PC-9 (cell line): Measurements from ENCODE around the gene KEAP1. TPM values are rescaled to one million over a fixed set of nuclear protein-coding genes. Genes with fewer than 3 reads are reported as not detected.

Source experiments
- BruUV-seq: library from RNA; stranded (reverse); fragments of 400-500 nt; replicated peaks from 2 replicates; lab custom pipeline; 2021; lab: Mats Ljungman, UMichigan
- CTCF ChIA-PET: fragments of 300-600 bp; sonication (Branson Sonifier 250); formaldehyde crosslinking; loops from one replicate; lab custom pipeline; 2022; ENCODE audit warnings: antibody characterized with exemption; lab: Charles Lee
- POLR2A ChIA-PET: fragments of 300-600 bp; sonication (Branson Sonifier 250); formaldehyde crosslinking; loops from one replicate; lab custom pipeline; 2022; ENCODE audit warnings: antibody characterized with exemption; ENCODE audit not compliant: unreplicated experiment; lab: Charles Lee
- DNase-seq, 2 experiments: peaks; one replicate each; pipeline versions ENCODE4 v3.0.0 to v3.0.0-alpha.2; 2015 to 2022; ENCODE audit warnings: mixed read lengths in 1 of 2
- H2AFZ ChIP-seq: fragments of 200-600 bp; sonication (generic); 2 replicates; pipeline ENCODE4 v1.8.1; 2017; ENCODE audit warnings: antibody characterized with exemption
- H3F3A ChIP-seq: fragments of 200-600 bp; sonication (generic); 2 replicates; pipeline ENCODE4 v1.8.1; 2017; ENCODE audit warnings: antibody characterized with exemption, mild to moderate bottlenecking, low read depth; ENCODE audit not compliant: insufficient read depth
- H3K27ac ChIP-seq: fragments of 200-600 bp; sonication (generic); 2 replicates; pipeline ENCODE4 v1.6.1; 2016; ENCODE audit warnings: mixed run types
- H3K27me3 ChIP-seq: fragments of 200-600 bp; sonication (generic); 2 replicates; pipeline ENCODE4 v1.6.1; 2016; ENCODE audit warnings: low read depth, mixed run types; ENCODE audit not compliant: insufficient read depth
- H3K36me3 ChIP-seq: fragments of 200-600 bp; sonication (generic); 2 replicates; pipeline ENCODE4 v1.6.1; 2016; ENCODE audit warnings: low read depth, mixed run types
- H3K4me1 ChIP-seq: fragments of 200-600 bp; sonication (generic); replicated peaks from 2 replicates; pipeline ENCODE4 v1.6.1; 2016; ENCODE audit warnings: mixed run types; ENCODE audit not compliant: insufficient read depth
- H3K4me2 ChIP-seq: fragments of 200-600 bp; sonication (generic); 2 replicates; pipeline ENCODE4 v1.6.1; 2017; ENCODE audit warnings: mixed run types
- H3K4me3 ChIP-seq: fragments of 200-600 bp; sonication (generic); 2 replicates; pipeline ENCODE4 v1.6.1; 2016; ENCODE audit warnings: mixed run types
- H3K79me2 ChIP-seq: fragments of 200-600 bp; sonication (generic); 2 replicates; pipeline ENCODE4 v1.6.1; 2017; ENCODE audit warnings: low read depth, mixed run types
- H3K9me2 ChIP-seq: fragments of 200-600 bp; sonication (generic); 2 replicates; pipeline ENCODE4 v1.8.1; 2017; ENCODE audit warnings: mild to moderate bottlenecking; ENCODE audit not compliant: insufficient read depth
- H3K9me3 ChIP-seq: fragments of 200-600 bp; sonication (generic); 2 replicates; pipeline ENCODE4 v1.8.1; 2016; ENCODE audit warnings: low read depth; ENCODE audit not compliant: insufficient read depth
- H4K20me1 ChIP-seq: fragments of 200-600 bp; sonication (generic); 2 replicates; pipeline ENCODE4 v1.8.1; 2017; ENCODE audit not compliant: insufficient read depth
- EZH2 ChIP-seq: fragments of 200-600 bp; sonication (generic); IDR thresholded peaks from 2 replicates; pipeline ENCODE4 v1.8.0; 2017; ENCODE audit warnings: antibody characterized with exemption, low read depth
- intact Hi-C: fragments of 100-400 bp; cut with micrococcal nuclease; formaldehyde crosslinking; loops from one replicate; pipeline ENCODE4 v1.10.0; 2022; ENCODE audit not compliant: unreplicated experiment
- total RNA-seq: library from RNA; stranded (reverse); gene quantifications from 2 replicates; pipeline ENCODE4 v1.2.3, GENCODE V29; 2021
- TF ChIP-seq, protein P1 (sequence below): fragments of 200-600 bp; sonication (generic); conservative IDR thresholded peaks from 2 replicates; pipeline ENCODE4 v1.6.1; 2017; ENCODE audit warnings: mixed run types, antibody characterized with exemption, mild to moderate bottlenecking, moderate library complexity

KEAP1 gene
- total RNA-seq, 1 experiment from 2014 or later: 154 TPM

DNA sequence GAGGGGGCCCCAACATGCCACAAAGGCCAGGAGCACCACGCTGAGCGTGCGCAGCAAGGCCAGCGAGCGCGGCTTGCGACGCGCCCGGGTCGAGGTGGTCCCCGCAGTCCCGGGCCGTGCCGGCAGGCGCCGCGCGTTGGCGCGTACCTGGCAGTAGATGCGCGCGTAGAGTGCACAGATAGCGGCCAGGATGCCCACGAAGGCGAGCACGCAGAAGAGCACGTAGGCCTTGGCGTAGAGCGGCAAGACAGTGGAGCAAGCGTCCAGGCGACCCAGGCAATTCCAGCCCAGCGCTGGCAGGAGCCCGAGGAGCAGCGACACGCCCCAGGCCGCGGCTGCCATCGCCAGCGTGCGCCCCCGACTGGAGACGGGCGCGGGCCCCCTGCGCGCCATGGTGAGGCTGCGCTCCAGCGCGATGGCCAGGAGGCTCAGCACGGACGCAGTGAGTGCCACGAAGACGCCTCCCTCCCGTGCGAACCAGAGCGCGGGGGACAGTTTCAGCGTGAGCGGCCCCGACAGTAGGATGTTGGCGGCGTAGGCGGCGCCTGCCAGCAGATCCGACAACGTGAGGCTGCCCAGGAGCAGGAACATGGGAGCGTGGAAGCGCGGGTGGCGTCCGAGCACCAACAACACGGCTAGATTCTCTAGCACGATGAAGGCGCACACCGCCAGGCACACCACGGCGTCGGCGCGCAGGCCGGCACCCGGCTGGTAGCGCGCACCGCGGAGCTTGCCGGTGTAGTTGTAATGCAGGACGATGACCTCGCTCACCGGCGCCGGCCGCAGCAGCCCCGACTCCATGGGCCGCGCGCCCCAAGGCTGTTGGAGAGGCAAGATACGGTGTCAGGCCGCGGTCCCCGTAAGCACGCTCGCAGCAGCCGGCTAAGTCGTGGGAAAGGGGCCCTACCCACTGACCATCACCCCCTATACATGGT lies 11.3 kb upstream of the KEAP1 start:
- CTCF ChIA-PET: no interaction called here
- H3K79me2 ChIP-seq: no peaks in the 10 kb centered on the region
- no peaks in the 10 kb centered on the region for H4K20me1 ChIP-seq
- no peaks in the 10 kb centered on the region for H3K36me3 ChIP-seq
- POLR2A ChIA-PET: no interaction called here
- no TSS peak for BruUV-seq
- intact Hi-C loops: no loop called here
- H2AFZ ChIP-seq: no peak overlapping the region
- no peaks in the 10 kb centered on the region for H3K9me2 ChIP-seq
- H3K4me1 ChIP-seq: peaks cover 31% of the 10 kb centered on the region; the same call in 1 of the 2 replicates
- peaks cover 4% of the 10 kb centered on the region; the same call in 1 of the 2 replicates for H3K27me3 ChIP-seq
- TF ChIP-seq, protein P1, sequence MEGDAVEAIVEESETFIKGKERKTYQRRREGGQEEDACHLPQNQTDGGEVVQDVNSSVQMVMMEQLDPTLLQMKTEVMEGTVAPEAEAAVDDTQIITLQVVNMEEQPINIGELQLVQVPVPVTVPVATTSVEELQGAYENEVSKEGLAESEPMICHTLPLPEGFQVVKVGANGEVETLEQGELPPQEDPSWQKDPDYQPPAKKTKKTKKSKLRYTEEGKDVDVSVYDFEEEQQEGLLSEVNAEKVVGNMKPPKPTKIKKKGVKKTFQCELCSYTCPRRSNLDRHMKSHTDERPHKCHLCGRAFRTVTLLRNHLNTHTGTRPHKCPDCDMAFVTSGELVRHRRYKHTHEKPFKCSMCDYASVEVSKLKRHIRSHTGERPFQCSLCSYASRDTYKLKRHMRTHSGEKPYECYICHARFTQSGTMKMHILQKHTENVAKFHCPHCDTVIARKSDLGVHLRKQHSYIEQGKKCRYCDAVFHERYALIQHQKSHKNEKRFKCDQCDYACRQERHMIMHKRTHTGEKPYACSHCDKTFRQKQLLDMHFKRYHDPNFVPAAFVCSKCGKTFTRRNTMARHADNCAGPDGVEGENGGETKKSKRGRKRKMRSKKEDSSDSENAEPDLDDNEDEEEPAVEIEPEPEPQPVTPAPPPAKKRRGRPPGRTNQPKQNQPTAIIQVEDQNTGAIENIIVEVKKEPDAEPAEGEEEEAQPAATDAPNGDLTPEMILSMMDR: no peak
- TF ChIP-seq EZH2: no peak
- peaks cover 40% of the 10 kb centered on the region; the same call in 1 of the 2 replicates for H3F3A ChIP-seq
- H3K4me2 ChIP-seq: no peak overlapping the region
- no peaks in the 10 kb centered on the region for H3K9me3 ChIP-seq
- H3K27ac ChIP-seq: no peak overlapping the region
- H3K4me3 ChIP-seq: no peak overlapping the region
- no peak for DNase-seq

DNA sequence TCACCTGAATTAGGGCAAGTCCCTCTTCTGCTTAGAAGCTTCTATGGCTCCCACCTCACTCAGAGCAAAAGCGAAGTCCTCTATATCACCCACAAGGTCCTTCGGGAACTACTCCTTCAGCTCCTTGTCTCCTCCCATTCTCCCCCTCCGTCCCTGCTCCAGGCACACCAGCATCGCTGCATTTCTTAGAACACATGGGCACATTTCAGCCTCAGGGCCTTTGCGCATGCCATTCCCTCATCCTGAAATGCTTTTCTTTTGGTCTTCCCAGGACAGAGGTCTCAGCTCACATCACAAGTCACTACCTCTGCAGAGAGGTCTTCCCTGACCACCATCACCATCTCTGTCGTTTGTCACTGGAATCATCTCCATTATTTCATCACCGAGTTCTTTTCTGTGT lies 10.1 kb upstream of the KEAP1 start:
- intact Hi-C loops: no loop called here
- H3K36me3 ChIP-seq: no peaks in the 10 kb centered on the region
- no peak overlapping the region for H3K27ac ChIP-seq
- ChIA-PET CTCF (interaction anchor here (0.5 kb wide), 1 partner anchor 46 kb away, joined by 5 read pairs; no protein-coding TSS in a partner anchor), POLR2A (no interaction called here)
- H3K4me3 ChIP-seq: no peak overlapping the region
- H3F3A ChIP-seq: peaks cover 33% of the 10 kb centered on the region; the same call in 1 of the 2 replicates
- no peaks in the 10 kb centered on the region for H3K79me2 ChIP-seq
- no peaks in the 10 kb centered on the region for H4K20me1 ChIP-seq
- no peak for TF ChIP-seq EZH2
- TF ChIP-seq, protein P1: no peak
- TSS peak; percentile 31 for BruUV-seq
- H2AFZ ChIP-seq: no peak overlapping the region
- H3K9me3 ChIP-seq: no peaks in the 10 kb centered on the region
- no peak overlapping the region for H3K4me2 ChIP-seq
- H3K27me3 ChIP-seq: no peaks in the 10 kb centered on the region
- no peaks in the 10 kb centered on the region for H3K9me2 ChIP-seq
- H3K4me1 ChIP-seq: peaks cover 33% of the 10 kb centered on the region; the same call in 1 of the 2 replicates
- DNase-seq: no peak

DNA sequence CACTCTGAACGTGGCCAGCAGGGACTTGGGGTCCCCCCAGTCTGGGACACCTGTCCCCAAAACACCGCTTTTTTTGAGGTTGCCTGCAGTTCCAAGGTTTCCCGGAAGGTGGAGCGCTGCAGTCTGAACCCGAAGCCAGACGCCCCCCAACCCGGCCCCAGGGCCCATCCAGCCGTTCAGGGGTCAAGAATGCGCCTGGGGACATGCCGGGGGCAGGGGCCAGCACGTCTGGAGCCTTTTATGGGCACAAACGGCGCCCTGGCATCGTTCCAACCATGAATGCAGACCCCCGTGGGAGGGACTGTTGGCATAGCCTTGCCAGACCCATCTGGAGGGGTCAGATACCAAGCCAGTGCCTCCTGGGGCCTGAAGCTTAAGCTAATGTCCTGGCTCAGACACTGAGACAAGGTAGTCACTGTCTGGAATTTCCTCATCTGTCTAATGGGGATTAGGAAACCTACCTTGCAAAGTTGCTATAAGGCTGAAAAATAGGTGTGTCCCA lies 7.2 kb upstream of the KEAP1 start:
- BruUV-seq: no TSS peak
- H3K4me3 ChIP-seq: no peak overlapping the region
- DNase-seq: peak; percentile 29 to 75
- no peaks in the 10 kb centered on the region for H3K27me3 ChIP-seq
- H3K79me2 ChIP-seq: no peaks in the 10 kb centered on the region
- no peak for TF ChIP-seq EZH2
- TF ChIP-seq, protein P1: peak; percentile 95
- ChIA-PET POLR2A (interaction anchor here (0.6 kb wide), 1 partner anchor 56 kb away, joined by 4 read pairs; no protein-coding TSS in a partner anchor), CTCF (interaction anchor here (0.6 to 0.7 kb wide), 2 partner anchors 25 to 137 kb away, joined by 4 read pairs; no protein-coding TSS in a partner anchor)
- no peak overlapping the region for H2AFZ ChIP-seq
- H3K4me1 ChIP-seq: peaks cover 18% of the 10 kb centered on the region; the same call in 1 of the 2 replicates
- peak overlapping the region; percentile 50 for H3K4me2 ChIP-seq
- H3K9me2 ChIP-seq: no peaks in the 10 kb centered on the region
- H3K36me3 ChIP-seq: no peaks in the 10 kb centered on the region
- intact Hi-C loops: no loop called here
- no peaks in the 10 kb centered on the region for H4K20me1 ChIP-seq
- peak overlapping the region; percentile 24; the same call in 1 of the 2 replicates for H3K27ac ChIP-seq
- peaks cover 35% of the 10 kb centered on the region; the same call in 1 of the 2 replicates for H3F3A ChIP-seq
- no peaks in the 10 kb centered on the region for H3K9me3 ChIP-seq
